ENCODE measurements around the gene ABCD1.

The ABCD1 gene

DNA sequence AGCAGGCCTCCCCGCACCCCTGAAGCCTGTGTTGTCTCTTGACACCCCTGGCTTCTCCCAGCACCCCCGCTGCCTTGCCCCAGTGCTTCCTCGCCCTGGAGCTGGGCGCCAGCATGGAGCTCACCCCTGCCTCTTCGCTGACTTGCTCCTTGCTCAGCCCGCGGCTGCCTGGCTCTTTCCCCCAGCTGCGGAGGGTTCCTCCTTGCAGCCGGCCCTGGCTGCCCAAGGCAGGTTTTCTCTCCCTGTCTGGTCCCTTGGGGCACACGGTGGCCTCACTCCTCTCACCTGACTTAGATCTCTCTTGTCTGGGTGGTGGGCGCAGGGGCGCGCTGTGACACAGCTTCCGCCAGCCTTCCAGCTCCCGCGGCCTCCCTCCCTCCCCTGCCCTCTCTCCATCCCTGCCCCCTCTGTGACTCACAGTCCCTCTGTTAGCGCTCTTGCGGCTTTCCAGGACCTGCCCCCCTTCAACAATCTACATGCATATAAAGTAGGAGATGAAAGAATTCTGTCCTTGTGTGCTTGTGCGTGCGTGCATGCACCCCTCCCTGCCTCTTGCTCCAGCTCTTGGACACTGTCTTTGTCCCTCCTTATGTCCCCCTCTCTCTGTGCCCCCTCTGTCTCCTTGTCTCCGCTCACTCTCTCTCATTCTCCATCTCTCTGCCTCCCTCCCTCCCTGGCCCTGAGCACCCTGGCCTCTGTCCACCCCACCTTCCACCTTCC is 41.6 kb downstream of the ABCD1 start (continued):
- TF ChIP-seq ZNF639 (tag by site-specific recombination; IDR thresholded peaks at IDR 0.05) (peak; percentile 13; the same call in 1 of the 2 replicates), ZBTB48 (tag by site-specific recombination; IDR thresholded peaks at IDR 0.05) (peak; percentile 71; the same call in 1 of the 2 replicates), ZNF521 (tag by site-specific recombination; IDR thresholded peaks at IDR 0.05) (no peak), ZNF174 (tag by site-specific recombination; IDR thresholded peaks at IDR 0.05) (no peak), TRIM28 (IDR thresholded peaks at IDR 0.05; ENCODE audit: borderline replicate concordance, low read length) (no peak), GLIS2 (tag by site-specific recombination; IDR thresholded peaks at IDR 0.05) (peak; percentile 74), ZNF473 (tag by site-specific recombination; IDR thresholded peaks at IDR 0.05) (no peak), GLIS1 (tag by site-specific recombination; IDR thresholded peaks at IDR 0.05) (peak; percentile 70), ZNF366 (tag by site-specific recombination; conservative IDR thresholded peaks at IDR 0.05) (peak; percentile 79), KLF7 (tag by site-specific recombination; IDR thresholded peaks at IDR 0.05; ENCODE audit: borderline replicate concordance) (no peak), ZNF701 (tag by site-specific recombination; IDR thresholded peaks at IDR 0.05) (no peak), GLI4 (tag by site-specific recombination; IDR thresholded peaks at IDR 0.05) (no peak), WT1 (tag by site-specific recombination; IDR thresholded peaks at IDR 0.05) (peak; percentile 59), ZNF266 (tag by site-specific recombination; IDR thresholded peaks at IDR 0.05; ENCODE audit: low read depth) (no peak), ZNF707 (tag by site-specific recombination; IDR thresholded peaks at IDR 0.05) (no peak), REST (tag by site-specific recombination; IDR thresholded peaks at IDR 0.05) (no peak), ZNF501 (tag by site-specific recombination; IDR thresholded peaks at IDR 0.05) (no peak), RBAK (tag by site-specific recombination; IDR thresholded peaks at IDR 0.05) (no peak)
- TF ChIP-seq, protein P1, sequence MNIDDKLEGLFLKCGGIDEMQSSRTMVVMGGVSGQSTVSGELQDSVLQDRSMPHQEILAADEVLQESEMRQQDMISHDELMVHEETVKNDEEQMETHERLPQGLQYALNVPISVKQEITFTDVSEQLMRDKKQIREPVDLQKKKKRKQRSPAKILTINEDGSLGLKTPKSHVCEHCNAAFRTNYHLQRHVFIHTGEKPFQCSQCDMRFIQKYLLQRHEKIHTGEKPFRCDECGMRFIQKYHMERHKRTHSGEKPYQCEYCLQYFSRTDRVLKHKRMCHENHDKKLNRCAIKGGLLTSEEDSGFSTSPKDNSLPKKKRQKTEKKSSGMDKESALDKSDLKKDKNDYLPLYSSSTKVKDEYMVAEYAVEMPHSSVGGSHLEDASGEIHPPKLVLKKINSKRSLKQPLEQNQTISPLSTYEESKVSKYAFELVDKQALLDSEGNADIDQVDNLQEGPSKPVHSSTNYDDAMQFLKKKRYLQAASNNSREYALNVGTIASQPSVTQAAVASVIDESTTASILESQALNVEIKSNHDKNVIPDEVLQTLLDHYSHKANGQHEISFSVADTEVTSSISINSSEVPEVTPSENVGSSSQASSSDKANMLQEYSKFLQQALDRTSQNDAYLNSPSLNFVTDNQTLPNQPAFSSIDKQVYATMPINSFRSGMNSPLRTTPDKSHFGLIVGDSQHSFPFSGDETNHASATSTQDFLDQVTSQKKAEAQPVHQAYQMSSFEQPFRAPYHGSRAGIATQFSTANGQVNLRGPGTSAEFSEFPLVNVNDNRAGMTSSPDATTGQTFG (tag by site-specific recombination; IDR thresholded peaks at IDR 0.05; ENCODE audit: borderline replicate concordance) = no peak
- TF ChIP-seq, protein P2, sequence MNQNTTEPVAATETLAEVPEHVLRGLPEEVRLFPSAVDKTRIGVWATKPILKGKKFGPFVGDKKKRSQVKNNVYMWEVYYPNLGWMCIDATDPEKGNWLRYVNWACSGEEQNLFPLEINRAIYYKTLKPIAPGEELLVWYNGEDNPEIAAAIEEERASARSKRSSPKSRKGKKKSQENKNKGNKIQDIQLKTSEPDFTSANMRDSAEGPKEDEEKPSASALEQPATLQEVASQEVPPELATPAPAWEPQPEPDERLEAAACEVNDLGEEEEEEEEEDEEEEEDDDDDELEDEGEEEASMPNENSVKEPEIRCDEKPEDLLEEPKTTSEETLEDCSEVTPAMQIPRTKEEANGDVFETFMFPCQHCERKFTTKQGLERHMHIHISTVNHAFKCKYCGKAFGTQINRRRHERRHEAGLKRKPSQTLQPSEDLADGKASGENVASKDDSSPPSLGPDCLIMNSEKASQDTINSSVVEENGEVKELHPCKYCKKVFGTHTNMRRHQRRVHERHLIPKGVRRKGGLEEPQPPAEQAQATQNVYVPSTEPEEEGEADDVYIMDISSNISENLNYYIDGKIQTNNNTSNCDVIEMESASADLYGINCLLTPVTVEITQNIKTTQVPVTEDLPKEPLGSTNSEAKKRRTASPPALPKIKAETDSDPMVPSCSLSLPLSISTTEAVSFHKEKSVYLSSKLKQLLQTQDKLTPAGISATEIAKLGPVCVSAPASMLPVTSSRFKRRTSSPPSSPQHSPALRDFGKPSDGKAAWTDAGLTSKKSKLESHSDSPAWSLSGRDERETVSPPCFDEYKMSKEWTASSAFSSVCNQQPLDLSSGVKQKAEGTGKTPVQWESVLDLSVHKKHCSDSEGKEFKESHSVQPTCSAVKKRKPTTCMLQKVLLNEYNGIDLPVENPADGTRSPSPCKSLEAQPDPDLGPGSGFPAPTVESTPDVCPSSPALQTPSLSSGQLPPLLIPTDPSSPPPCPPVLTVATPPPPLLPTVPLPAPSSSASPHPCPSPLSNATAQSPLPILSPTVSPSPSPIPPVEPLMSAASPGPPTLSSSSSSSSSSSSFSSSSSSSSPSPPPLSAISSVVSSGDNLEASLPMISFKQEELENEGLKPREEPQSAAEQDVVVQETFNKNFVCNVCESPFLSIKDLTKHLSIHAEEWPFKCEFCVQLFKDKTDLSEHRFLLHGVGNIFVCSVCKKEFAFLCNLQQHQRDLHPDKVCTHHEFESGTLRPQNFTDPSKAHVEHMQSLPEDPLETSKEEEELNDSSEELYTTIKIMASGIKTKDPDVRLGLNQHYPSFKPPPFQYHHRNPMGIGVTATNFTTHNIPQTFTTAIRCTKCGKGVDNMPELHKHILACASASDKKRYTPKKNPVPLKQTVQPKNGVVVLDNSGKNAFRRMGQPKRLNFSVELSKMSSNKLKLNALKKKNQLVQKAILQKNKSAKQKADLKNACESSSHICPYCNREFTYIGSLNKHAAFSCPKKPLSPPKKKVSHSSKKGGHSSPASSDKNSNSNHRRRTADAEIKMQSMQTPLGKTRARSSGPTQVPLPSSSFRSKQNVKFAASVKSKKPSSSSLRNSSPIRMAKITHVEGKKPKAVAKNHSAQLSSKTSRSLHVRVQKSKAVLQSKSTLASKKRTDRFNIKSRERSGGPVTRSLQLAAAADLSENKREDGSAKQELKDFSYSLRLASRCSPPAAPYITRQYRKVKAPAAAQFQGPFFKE (tag by site-specific recombination; IDR thresholded peaks at IDR 0.05; ENCODE audit: borderline replicate concordance) = no peak
- TF ChIP-seq, protein P3, sequence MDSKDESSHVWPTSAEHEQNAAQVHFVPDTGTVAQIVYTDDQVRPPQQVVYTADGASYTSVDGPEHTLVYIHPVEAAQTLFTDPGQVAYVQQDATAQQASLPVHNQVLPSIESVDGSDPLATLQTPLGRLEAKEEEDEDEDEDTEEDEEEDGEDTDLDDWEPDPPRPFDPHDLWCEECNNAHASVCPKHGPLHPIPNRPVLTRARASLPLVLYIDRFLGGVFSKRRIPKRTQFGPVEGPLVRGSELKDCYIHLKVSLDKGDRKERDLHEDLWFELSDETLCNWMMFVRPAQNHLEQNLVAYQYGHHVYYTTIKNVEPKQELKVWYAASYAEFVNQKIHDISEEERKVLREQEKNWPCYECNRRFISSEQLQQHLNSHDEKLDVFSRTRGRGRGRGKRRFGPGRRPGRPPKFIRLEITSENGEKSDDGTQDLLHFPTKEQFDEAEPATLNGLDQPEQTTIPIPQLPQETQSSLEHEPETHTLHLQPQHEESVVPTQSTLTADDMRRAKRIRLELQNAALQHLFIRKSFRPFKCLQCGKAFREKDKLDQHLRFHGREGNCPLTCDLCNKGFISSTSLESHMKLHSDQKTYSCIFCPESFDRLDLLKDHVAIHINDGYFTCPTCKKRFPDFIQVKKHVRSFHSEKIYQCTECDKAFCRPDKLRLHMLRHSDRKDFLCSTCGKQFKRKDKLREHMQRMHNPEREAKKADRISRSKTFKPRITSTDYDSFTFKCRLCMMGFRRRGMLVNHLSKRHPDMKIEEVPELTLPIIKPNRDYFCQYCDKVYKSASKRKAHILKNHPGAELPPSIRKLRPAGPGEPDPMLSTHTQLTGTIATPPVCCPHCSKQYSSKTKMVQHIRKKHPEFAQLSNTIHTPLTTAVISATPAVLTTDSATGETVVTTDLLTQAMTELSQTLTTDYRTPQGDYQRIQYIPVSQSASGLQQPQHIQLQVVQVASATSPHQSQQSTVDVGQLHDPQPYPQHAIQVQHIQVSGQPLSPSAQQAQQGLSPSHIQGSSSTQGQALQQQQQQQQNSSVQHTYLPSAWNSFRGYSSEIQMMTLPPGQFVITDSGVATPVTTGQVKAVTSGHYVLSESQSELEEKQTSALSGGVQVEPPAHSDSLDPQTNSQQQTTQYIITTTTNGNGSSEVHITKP (tag by site-specific recombination; IDR thresholded peaks at IDR 0.05) = peak; percentile 47; the same call in 1 of the 2 replicates

All from HEK293 (cell line).